GM13976 (cell line): ENCODE data around the gene TFAP2E.

Source experiments
- DNase-seq: peaks from one replicate; pipeline ENCODE4 v3.0.0; 2012; ENCODE audit warnings: low spot score
- in situ Hi-C: fragments of 300-500 bp; cut with MboI; formaldehyde crosslinking; loops from one replicate; pipeline ENCODE4 v1.12.0; 2022; ENCODE audit warnings: low sequenced_read_pairs, mixed read lengths, inconsistent platforms; ENCODE audit not compliant: unreplicated experiment
- TF ChIP-seq, protein P1 (sequence below): IDR thresholded peaks from 2 replicates; pipeline ENCODE4 v1.5.1; 2012; ENCODE audit warnings: borderline replicate concordance, mild to moderate bottlenecking; ENCODE audit not compliant: insufficient read depth; ENCODE audit errors: extremely low read depth, missing control alignments, control extremely low read depth

Gene TFAP2E

GRCh38 chr1:35637401-35637809 is 64.3 kb downstream of the TFAP2E start:
- in situ Hi-C loops, result no loop called here
- peak; percentile 42 for DNase-seq
- TF ChIP-seq, protein P1, sequence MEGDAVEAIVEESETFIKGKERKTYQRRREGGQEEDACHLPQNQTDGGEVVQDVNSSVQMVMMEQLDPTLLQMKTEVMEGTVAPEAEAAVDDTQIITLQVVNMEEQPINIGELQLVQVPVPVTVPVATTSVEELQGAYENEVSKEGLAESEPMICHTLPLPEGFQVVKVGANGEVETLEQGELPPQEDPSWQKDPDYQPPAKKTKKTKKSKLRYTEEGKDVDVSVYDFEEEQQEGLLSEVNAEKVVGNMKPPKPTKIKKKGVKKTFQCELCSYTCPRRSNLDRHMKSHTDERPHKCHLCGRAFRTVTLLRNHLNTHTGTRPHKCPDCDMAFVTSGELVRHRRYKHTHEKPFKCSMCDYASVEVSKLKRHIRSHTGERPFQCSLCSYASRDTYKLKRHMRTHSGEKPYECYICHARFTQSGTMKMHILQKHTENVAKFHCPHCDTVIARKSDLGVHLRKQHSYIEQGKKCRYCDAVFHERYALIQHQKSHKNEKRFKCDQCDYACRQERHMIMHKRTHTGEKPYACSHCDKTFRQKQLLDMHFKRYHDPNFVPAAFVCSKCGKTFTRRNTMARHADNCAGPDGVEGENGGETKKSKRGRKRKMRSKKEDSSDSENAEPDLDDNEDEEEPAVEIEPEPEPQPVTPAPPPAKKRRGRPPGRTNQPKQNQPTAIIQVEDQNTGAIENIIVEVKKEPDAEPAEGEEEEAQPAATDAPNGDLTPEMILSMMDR, result no peak

GRCh38 chr1:35640380-35641232 is 67.5 kb downstream of the TFAP2E start:
- DNase-seq, result no peak
- TF ChIP-seq, protein P1, result no peak
- in situ Hi-C loops, result no loop called here

DNA sequence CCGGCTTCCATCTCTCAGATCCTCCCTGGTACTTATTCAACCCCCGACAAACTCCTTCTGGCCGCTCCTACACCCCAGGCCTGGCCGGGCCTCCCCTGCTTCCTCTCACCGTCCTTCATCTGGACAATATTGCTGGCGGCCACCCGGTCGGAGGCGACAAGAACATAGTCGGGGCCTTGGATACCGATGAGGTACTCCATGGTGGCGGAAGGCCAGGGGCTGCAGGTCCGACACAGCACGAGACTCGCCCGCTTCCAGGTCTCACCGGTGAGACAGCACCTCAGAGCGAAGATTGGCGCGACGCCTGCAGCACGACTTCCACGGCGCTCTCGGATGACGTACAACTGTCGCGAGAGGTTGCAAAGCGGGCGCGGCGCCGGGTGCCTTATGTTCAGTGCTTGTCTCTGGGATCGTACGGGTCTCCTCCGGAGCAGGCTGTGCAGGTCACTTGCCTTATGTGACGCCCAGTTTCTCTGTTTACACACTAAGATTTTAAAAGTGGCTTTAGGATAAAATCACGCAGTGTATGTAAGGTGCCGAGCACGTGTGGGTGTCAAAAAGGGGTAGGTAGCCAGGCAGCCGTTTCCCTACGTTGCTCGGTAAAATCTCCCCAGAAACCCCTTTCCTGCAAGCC is 68.2 kb downstream of the TFAP2E start, which contains the start of gene PSMB2:
TSS of gene PSMB2 (minus strand) at position 294 of the 634 bp plus-strand sequence. CDS start at position 200, 94 bp downstream.
- in situ Hi-C loops, result no loop called here
- TF ChIP-seq, protein P1, result no peak
- DNase-seq, result peak; percentile 92

DNA sequence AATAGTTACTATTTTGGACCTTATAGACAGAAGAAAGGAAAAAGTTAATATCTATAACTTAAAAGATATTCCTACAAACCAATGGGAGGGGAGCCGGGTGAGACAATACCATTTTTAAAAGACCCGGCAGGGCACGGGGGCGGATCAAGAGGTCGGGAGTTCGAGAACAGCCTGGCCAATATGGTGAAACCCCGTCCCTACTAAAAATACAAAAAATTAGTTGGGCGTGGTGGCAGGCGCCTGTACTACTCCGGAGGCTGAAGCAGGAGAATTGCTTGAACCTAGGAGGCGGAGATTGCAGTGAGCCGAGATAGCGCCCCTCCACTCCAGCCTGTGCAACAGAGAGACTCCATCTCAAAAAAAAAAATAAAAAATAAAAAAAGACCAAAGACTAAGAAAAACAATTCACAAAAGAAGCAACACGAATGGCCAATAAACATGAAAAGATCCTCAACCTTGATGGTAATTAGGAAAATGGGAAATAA is 69.4 kb downstream of the TFAP2E start:
- in situ Hi-C loops, result no loop called here
- no peak for DNase-seq
- TF ChIP-seq, protein P1, result no peak

- no peak for DNase-seq
- TF ChIP-seq, protein P1, result no peak
- in situ Hi-C loops, result no loop called here
Measured at GRCh38 chr1:35644204-35644603, 71.1 kb downstream of the TFAP2E start.
